ENCODE results near the gene LEF1.

Gene LEF1

DNA sequence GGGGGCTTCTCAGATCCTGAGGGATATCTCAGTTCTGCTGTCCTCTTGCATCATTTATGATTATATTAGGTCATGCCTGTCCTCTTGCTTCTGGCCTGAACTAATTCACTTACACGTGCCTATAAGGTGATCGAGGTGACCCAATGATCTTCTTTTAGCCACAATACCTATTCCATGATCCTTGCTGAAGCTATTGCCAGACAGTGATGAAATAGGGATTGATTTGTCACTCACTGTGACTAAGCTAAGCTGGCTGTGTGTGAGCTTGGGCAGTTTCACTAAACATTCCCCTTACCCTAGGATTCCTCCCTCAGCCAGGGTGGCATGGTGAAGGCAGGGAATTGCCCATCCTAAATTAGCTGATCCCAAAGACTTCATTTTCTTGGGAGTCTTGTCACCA is 160.0 kb downstream of the LEF1 start:
- Histone ChIP-seq H4K8ac (ENCODE audit: low read depth, low read length) (no peak overlapping the region), H2BK120ac (ENCODE audit: low read depth, low read length) (no peak overlapping the region), H3K18ac (ENCODE audit: low read length) (no peak overlapping the region), H2AFZ (ENCODE audit: low read length) (no peak overlapping the region), H3K27me3 (ENCODE audit: control insufficient read depth in 3 of 3, insufficient read depth in 3 of 3, low read depth in 1 of 3, low read length in 3 of 3) (no peaks in the 10 kb centered on the region), H3K9ac (ENCODE audit: low read depth, low read length, poor library complexity) (no peak overlapping the region), H4K91ac (ENCODE audit: low read depth, low read length, poor library complexity) (no peak overlapping the region), H3K14ac (ENCODE audit: low read length) (no peak overlapping the region), H3K4ac (ENCODE audit: low read length) (no peak overlapping the region), H3K4me3 (ENCODE audit: low read length in 2 of 2) (peak overlapping the region in 1 of 2 donors; percentile 61), H2BK5ac (ENCODE audit: low read length) (no peak overlapping the region), H2BK15ac (ENCODE audit: low read length) (no peak overlapping the region), H3K27ac (replicated peaks; ENCODE audit: low read length) (no peak overlapping the region), H3K4me2 (ENCODE audit: insufficient read depth, low read length, poor library complexity, severe bottlenecking) (no peak overlapping the region), H3K4me1 (ENCODE audit: control insufficient read depth in 2 of 2, insufficient read depth in 1 of 2, low read depth in 1 of 2, low read length in 2 of 2) (peaks cover 0 to 4% of the 10 kb centered on the region in 2 donors), H3K79me1 (ENCODE audit: low read depth, low read length) (no peaks in the 10 kb centered on the region), H3K9me3 (replicated peaks in 1 of 2; ENCODE audit: control insufficient read depth in 2 of 2, insufficient read depth in 1 of 2, low read depth in 1 of 2, low read length in 2 of 2) (peaks cover 0 to 7% of the 10 kb centered on the region in 2 donors), H3K23ac (ENCODE audit: low read depth, low read length, poor library complexity) (no peak overlapping the region), H2BK12ac (ENCODE audit: low read length) (no peak overlapping the region), H2AK5ac (ENCODE audit: low read depth, low read length) (no peak overlapping the region), H3K36me3 (replicated peaks in 1 of 2; ENCODE audit: control insufficient read depth in 2 of 2, insufficient read depth in 2 of 2, low read length in 2 of 2) (peaks cover 1 to 45% of the 10 kb centered on the region in 2 donors)
- WGBS, 2 donors (ENCODE audit: extremely low coverage in 2 of 2, insufficient read length in 2 of 2, insufficient replicate concordance in 1 of 2), result no CpG with 5 or more reads among the region's 2 CpGs
- DNase-seq (ENCODE audit: low spot score), result no peak

DNA sequence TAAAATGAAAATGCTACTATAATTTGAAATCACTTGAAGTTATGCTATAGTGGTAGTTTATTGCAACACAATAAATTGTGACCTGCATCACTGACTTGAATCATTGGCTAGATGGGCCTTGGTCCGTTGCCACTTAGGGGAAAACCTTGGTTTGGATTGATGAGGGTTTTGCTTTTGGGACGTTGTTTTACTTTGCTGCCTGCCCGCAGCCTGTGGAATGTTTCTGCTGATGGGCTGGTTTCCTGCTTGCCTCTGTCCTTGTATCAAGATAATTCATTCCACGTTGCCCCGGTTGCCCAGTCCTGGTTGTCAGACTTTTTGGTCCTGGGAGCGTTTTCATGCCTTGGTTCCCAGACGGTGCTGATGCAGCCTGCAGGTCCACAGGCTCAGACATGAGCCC is 160.7 kb downstream of the LEF1 start:
- Histone ChIP-seq H4K8ac (ENCODE audit: low read depth, low read length) (no peak overlapping the region), H3K4me1 (ENCODE audit: control insufficient read depth in 2 of 2, insufficient read depth in 1 of 2, low read depth in 1 of 2, low read length in 2 of 2) (peaks cover 0 to 4% of the 10 kb centered on the region in 2 donors), H3K27me3 (ENCODE audit: control insufficient read depth in 3 of 3, insufficient read depth in 3 of 3, low read depth in 1 of 3, low read length in 3 of 3) (no peaks in the 10 kb centered on the region), H2BK12ac (ENCODE audit: low read length) (no peak overlapping the region), H3K23ac (ENCODE audit: low read depth, low read length, poor library complexity) (no peak overlapping the region), H2AK5ac (ENCODE audit: low read depth, low read length) (no peak overlapping the region), H2BK15ac (ENCODE audit: low read length) (no peak overlapping the region), H3K9ac (ENCODE audit: low read depth, low read length, poor library complexity) (no peak overlapping the region), H3K9me3 (replicated peaks in 1 of 2; ENCODE audit: control insufficient read depth in 2 of 2, insufficient read depth in 1 of 2, low read depth in 1 of 2, low read length in 2 of 2) (peaks cover 0 to 7% of the 10 kb centered on the region in 2 donors), H3K18ac (ENCODE audit: low read length) (no peak overlapping the region), H2BK5ac (ENCODE audit: low read length) (no peak overlapping the region), H3K4ac (ENCODE audit: low read length) (no peak overlapping the region), H2AFZ (ENCODE audit: low read length) (no peak overlapping the region), H3K14ac (ENCODE audit: low read length) (no peak overlapping the region), H3K4me2 (ENCODE audit: insufficient read depth, low read length, poor library complexity, severe bottlenecking) (no peak overlapping the region), H3K4me3 (ENCODE audit: low read length in 2 of 2) (no peak overlapping the region), H3K36me3 (replicated peaks in 1 of 2; ENCODE audit: control insufficient read depth in 2 of 2, insufficient read depth in 2 of 2, low read length in 2 of 2) (peaks cover 1 to 38% of the 10 kb centered on the region in 2 donors), H2BK120ac (ENCODE audit: low read depth, low read length) (no peak overlapping the region), H3K79me1 (ENCODE audit: low read depth, low read length) (no peaks in the 10 kb centered on the region), H3K27ac (replicated peaks; ENCODE audit: low read length) (no peak overlapping the region), H4K91ac (ENCODE audit: low read depth, low read length, poor library complexity) (no peak overlapping the region)
- no peak for DNase-seq (ENCODE audit: low spot score)
- WGBS, 2 donors (ENCODE audit: extremely low coverage in 2 of 2, insufficient read length in 2 of 2, insufficient replicate concordance in 1 of 2), result no CpG with 5 or more reads among the region's 7 CpGs

GRCh38 chr4:108006361-108006760 is 162.4 kb downstream of the LEF1 start:
- H3K27ac ChIP-seq (replicated peaks; ENCODE audit: low read length), result no peak overlapping the region
- no peak overlapping the region for H4K91ac ChIP-seq (ENCODE audit: low read depth, low read length, poor library complexity)
- H2BK12ac ChIP-seq (ENCODE audit: low read length), result no peak overlapping the region
- no peak overlapping the region for H2BK120ac ChIP-seq (ENCODE audit: low read depth, low read length)
- H3K9ac ChIP-seq (ENCODE audit: low read depth, low read length, poor library complexity), result no peak overlapping the region
- no peak overlapping the region for H2AFZ ChIP-seq (ENCODE audit: low read length)
- no peak overlapping the region for H3K14ac ChIP-seq (ENCODE audit: low read length)
- no peak overlapping the region for H2AK5ac ChIP-seq (ENCODE audit: low read depth, low read length)
- no peak overlapping the region for H2BK5ac ChIP-seq (ENCODE audit: low read length)
- peaks cover 0 to 21% of the 10 kb centered on the region in 2 donors for H3K9me3 ChIP-seq (replicated peaks in 1 of 2; ENCODE audit: control insufficient read depth in 2 of 2, insufficient read depth in 1 of 2, low read depth in 1 of 2, low read length in 2 of 2)
- H3K4me2 ChIP-seq (ENCODE audit: insufficient read depth, low read length, poor library complexity, severe bottlenecking), result no peak overlapping the region
- H2BK15ac ChIP-seq (ENCODE audit: low read length), result no peak overlapping the region
- no peak overlapping the region for H3K4ac ChIP-seq (ENCODE audit: low read length)
- DNase-seq (ENCODE audit: low spot score), result no peak
- no peaks in the 10 kb centered on the region for H3K79me1 ChIP-seq (ENCODE audit: low read depth, low read length)
- no peaks in the 10 kb centered on the region for H3K27me3 ChIP-seq (ENCODE audit: control insufficient read depth in 3 of 3, insufficient read depth in 3 of 3, low read depth in 1 of 3, low read length in 3 of 3)
- no peak overlapping the region for H3K23ac ChIP-seq (ENCODE audit: low read depth, low read length, poor library complexity)
- no peak overlapping the region for H3K4me3 ChIP-seq (ENCODE audit: low read length in 2 of 2)
- no peak overlapping the region for H4K8ac ChIP-seq (ENCODE audit: low read depth, low read length)
- no peak overlapping the region for H3K18ac ChIP-seq (ENCODE audit: low read length)
- peaks cover 0 to 4% of the 10 kb centered on the region in 2 donors for H3K4me1 ChIP-seq (ENCODE audit: control insufficient read depth in 2 of 2, insufficient read depth in 1 of 2, low read depth in 1 of 2, low read length in 2 of 2)
- H3K36me3 ChIP-seq (replicated peaks in 1 of 2; ENCODE audit: control insufficient read depth in 2 of 2, insufficient read depth in 2 of 2, low read length in 2 of 2), result peaks cover 1 to 36% of the 10 kb centered on the region in 2 donors

GRCh38 chr4:108005807-108006206 is 162.9 kb downstream of the LEF1 start:
- H3K9me3 ChIP-seq (replicated peaks in 1 of 2; ENCODE audit: control insufficient read depth in 2 of 2, insufficient read depth in 1 of 2, low read depth in 1 of 2, low read length in 2 of 2), result peaks cover 0 to 25% of the 10 kb centered on the region in 2 donors
- H2BK120ac ChIP-seq (ENCODE audit: low read depth, low read length), result no peak overlapping the region
- H2BK12ac ChIP-seq (ENCODE audit: low read length), result no peak overlapping the region
- no peak overlapping the region for H2AFZ ChIP-seq (ENCODE audit: low read length)
- H3K4me1 ChIP-seq (ENCODE audit: control insufficient read depth in 2 of 2, insufficient read depth in 1 of 2, low read depth in 1 of 2, low read length in 2 of 2), result peaks cover 0 to 4% of the 10 kb centered on the region in 2 donors
- no peak overlapping the region for H2AK5ac ChIP-seq (ENCODE audit: low read depth, low read length)
- H3K36me3 ChIP-seq (replicated peaks in 1 of 2; ENCODE audit: control insufficient read depth in 2 of 2, insufficient read depth in 2 of 2, low read length in 2 of 2), result peaks cover 1 to 35% of the 10 kb centered on the region in 2 donors
- DNase-seq (ENCODE audit: low spot score), result no peak
- H4K91ac ChIP-seq (ENCODE audit: low read depth, low read length, poor library complexity), result no peak overlapping the region
- WGBS, 2 donors (ENCODE audit: extremely low coverage in 2 of 2, insufficient read length in 2 of 2, insufficient replicate concordance in 1 of 2), result no CpG with 5 or more reads among the region's 1 CpG
- no peak overlapping the region for H3K18ac ChIP-seq (ENCODE audit: low read length)
- no peak overlapping the region for H3K14ac ChIP-seq (ENCODE audit: low read length)
- no peak overlapping the region for H4K8ac ChIP-seq (ENCODE audit: low read depth, low read length)
- H3K4me3 ChIP-seq (ENCODE audit: low read length in 2 of 2), result no peak overlapping the region
- no peak overlapping the region for H2BK15ac ChIP-seq (ENCODE audit: low read length)
- no peak overlapping the region for H3K4me2 ChIP-seq (ENCODE audit: insufficient read depth, low read length, poor library complexity, severe bottlenecking)
- H3K9ac ChIP-seq (ENCODE audit: low read depth, low read length, poor library complexity), result no peak overlapping the region
- H3K4ac ChIP-seq (ENCODE audit: low read length), result no peak overlapping the region
- H2BK5ac ChIP-seq (ENCODE audit: low read length), result no peak overlapping the region
- H3K23ac ChIP-seq (ENCODE audit: low read depth, low read length, poor library complexity), result no peak overlapping the region
- H3K27ac ChIP-seq (replicated peaks; ENCODE audit: low read length), result no peak overlapping the region
- H3K79me1 ChIP-seq (ENCODE audit: low read depth, low read length), result no peaks in the 10 kb centered on the region
- no peaks in the 10 kb centered on the region for H3K27me3 ChIP-seq (ENCODE audit: control insufficient read depth in 3 of 3, insufficient read depth in 3 of 3, low read depth in 1 of 3, low read length in 3 of 3)
